ENCODE data around the gene NAV3. TPM values are rescaled to one million over a fixed set of nuclear protein-coding genes. Genes with fewer than 3 reads are reported as not detected.

NAV3 gene
- total and polyA plus RNA-seq, 2 experiments from 2014 or later = 4.0 to 12.0 TPM

- Histone ChIP-seq H3K4me3 (no peak overlapping the region), H3K4me2 (no peak overlapping the region), H3K27ac (ENCODE audit: low read depth) (no peak overlapping the region), H4K20me1 (replicated peaks; ENCODE audit: insufficient read depth) (no peaks in the 10 kb centered on the region), H2AFZ (no peak overlapping the region), H3K9me2 (ENCODE audit: insufficient read depth) (no peaks in the 10 kb centered on the region), H3F3A (replicated peaks; ENCODE audit: low read depth) (no peaks in the 10 kb centered on the region), H3K4me1 (ENCODE audit: insufficient read depth) (no peaks in the 10 kb centered on the region), H3K79me2 (replicated peaks; ENCODE audit: insufficient read depth) (no peaks in the 10 kb centered on the region), H3K27me3 (ENCODE audit: insufficient read depth) (no peaks in the 10 kb centered on the region), H3K36me3 (ENCODE audit: insufficient read depth) (no peaks in the 10 kb centered on the region)
- no peak for TF ChIP-seq ZNF331 (CRISPR knock-in tag; IDR thresholded peaks at IDR 0.05; ENCODE audit: low read depth)
- no peak for TF ChIP-seq POLR2AphosphoS5 (IDR thresholded peaks at IDR 0.05; ENCODE audit: low read depth)
- TF ChIP-seq, protein P1, sequence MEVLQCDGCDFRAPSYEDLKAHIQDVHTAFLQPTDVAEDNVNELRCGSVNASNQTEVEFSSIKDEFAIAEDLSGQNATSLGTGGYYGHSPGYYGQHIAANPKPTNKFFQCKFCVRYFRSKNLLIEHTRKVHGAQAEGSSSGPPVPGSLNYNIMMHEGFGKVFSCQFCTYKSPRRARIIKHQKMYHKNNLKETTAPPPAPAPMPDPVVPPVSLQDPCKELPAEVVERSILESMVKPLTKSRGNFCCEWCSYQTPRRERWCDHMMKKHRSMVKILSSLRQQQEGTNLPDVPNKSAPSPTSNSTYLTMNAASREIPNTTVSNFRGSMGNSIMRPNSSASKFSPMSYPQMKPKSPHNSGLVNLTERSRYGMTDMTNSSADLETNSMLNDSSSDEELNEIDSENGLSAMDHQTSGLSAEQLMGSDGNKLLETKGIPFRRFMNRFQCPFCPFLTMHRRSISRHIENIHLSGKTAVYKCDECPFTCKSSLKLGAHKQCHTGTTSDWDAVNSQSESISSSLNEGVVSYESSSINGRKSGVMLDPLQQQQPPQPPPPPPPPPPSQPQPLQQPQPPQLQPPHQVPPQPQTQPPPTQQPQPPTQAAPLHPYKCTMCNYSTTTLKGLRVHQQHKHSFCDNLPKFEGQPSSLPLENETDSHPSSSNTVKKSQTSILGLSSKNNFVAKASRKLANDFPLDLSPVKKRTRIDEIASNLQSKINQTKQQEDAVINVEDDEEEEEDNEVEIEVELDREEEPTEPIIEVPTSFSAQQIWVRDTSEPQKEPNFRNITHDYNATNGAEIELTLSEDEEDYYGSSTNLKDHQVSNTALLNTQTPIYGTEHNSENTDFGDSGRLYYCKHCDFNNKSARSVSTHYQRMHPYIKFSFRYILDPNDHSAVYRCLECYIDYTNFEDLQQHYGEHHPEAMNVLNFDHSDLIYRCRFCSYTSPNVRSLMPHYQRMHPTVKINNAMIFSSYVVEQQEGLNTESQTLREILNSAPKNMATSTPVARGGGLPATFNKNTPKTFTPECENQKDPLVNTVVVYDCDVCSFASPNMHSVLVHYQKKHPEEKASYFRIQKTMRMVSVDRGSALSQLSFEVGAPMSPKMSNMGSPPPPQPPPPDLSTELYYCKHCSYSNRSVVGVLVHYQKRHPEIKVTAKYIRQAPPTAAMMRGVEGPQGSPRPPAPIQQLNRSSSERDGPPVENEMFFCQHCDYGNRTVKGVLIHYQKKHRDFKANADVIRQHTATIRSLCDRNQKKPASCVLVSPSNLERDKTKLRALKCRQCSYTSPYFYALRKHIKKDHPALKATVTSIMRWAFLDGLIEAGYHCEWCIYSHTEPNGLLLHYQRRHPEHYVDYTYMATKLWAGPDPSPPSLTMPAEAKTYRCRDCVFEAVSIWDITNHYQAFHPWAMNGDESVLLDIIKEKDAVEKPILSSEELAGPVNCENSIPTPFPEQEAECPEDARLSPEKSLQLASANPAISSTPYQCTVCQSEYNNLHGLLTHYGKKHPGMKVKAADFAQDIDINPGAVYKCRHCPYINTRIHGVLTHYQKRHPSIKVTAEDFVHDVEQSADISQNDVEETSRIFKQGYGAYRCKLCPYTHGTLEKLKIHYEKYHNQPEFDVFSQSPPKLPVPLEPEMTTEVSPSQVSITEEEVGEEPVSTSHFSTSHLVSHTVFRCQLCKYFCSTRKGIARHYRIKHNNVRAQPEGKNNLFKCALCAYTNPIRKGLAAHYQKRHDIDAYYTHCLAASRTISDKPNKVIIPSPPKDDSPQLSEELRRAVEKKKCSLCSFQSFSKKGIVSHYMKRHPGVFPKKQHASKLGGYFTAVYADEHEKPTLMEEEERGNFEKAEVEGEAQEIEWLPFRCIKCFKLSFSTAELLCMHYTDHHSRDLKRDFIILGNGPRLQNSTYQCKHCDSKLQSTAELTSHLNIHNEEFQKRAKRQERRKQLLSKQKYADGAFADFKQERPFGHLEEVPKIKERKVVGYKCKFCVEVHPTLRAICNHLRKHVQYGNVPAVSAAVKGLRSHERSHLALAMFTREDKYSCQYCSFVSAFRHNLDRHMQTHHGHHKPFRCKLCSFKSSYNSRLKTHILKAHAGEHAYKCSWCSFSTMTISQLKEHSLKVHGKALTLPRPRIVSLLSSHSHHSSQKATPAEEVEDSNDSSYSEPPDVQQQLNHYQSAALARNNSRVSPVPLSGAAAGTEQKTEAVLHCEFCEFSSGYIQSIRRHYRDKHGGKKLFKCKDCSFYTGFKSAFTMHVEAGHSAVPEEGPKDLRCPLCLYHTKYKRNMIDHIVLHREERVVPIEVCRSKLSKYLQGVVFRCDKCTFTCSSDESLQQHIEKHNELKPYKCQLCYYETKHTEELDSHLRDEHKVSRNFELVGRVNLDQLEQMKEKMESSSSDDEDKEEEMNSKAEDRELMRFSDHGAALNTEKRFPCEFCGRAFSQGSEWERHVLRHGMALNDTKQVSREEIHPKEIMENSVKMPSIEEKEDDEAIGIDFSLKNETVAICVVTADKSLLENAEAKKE (CRISPR knock-in tag; IDR thresholded peaks at IDR 0.05) = no peak
- TF ChIP-seq JUNB (IDR thresholded peaks at IDR 0.05; ENCODE audit: unreplicated experiment) = no peak
- TF ChIP-seq CREB1 (CRISPR knock-in tag; IDR thresholded peaks at IDR 0.05; ENCODE audit: low read depth) = no peak
- TF ChIP-seq EZH2phosphoT487 (IDR thresholded peaks at IDR 0.05; ENCODE audit: unreplicated experiment) = no peak
- no peak for TF ChIP-seq NANOG (IDR thresholded peaks at IDR 0.05; ENCODE audit: borderline replicate concordance)
- no peak for TF ChIP-seq EZH2 (IDR thresholded peaks at IDR 0.05; ENCODE audit: low read depth, unreplicated experiment)
- no peak for TF ChIP-seq CTCF (conservative IDR thresholded peaks at IDR 0.05; ENCODE audit: low read depth in 2 of 2)
- no peak for TF ChIP-seq REST (IDR thresholded peaks at IDR 0.05; ENCODE audit: unreplicated experiment)
- no peak for TF ChIP-seq ETS1 (IDR thresholded peaks at IDR 0.05)
- TF ChIP-seq STAT1 (IDR thresholded peaks at IDR 0.05; ENCODE audit: unreplicated experiment) = no peak
- no peak for TF ChIP-seq ZNF114 (CRISPR knock-in tag; IDR thresholded peaks at IDR 0.05)
- Mint-ChIP-seq H3K27ac (no peak overlapping the region), H3K4me3 (no peak overlapping the region), H3K4me1 (no peaks in the 10 kb centered on the region), H3K36me3 (ENCODE audit: low read depth) (no peaks in the 10 kb centered on the region), H3K27me3 (ENCODE audit: insufficient read depth, low read depth, poor library complexity) (peaks cover 3% of the 10 kb centered on the region), H3K9me3 (no peaks in the 10 kb centered on the region)
- DNase-seq (ENCODE audit: low spot score) = no peak
- ATAC-seq = no peak
Measured at GRCh38 chr12:77795699-77796098, 35.0 kb upstream of the NAV3 start.
